ENCODE results near the gene LRRC7.

- TF ChIP-seq, protein P1, sequence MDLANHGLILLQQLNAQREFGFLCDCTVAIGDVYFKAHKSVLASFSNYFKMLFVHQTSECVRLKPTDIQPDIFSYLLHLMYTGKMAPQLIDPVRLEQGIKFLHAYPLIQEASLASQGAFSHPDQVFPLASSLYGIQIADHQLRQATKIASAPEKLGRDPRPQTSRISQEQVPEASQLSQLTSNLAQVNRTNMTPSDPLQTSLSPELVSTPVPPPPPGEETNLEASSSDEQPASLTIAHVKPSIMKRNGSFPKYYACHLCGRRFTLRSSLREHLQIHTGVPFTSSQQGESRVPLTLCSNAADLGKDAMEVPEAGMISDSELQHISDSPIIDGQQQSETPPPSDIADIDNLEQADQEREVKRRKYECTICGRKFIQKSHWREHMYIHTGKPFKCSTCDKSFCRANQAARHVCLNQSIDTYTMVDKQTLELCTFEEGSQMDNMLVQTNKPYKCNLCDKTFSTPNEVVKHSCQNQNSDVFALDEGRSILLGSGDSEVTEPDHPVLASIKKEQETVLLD (CRISPR knock-in tag; IDR thresholded peaks at IDR 0.05; ENCODE audit: low read depth): no peak
- TF ChIP-seq, protein P2, sequence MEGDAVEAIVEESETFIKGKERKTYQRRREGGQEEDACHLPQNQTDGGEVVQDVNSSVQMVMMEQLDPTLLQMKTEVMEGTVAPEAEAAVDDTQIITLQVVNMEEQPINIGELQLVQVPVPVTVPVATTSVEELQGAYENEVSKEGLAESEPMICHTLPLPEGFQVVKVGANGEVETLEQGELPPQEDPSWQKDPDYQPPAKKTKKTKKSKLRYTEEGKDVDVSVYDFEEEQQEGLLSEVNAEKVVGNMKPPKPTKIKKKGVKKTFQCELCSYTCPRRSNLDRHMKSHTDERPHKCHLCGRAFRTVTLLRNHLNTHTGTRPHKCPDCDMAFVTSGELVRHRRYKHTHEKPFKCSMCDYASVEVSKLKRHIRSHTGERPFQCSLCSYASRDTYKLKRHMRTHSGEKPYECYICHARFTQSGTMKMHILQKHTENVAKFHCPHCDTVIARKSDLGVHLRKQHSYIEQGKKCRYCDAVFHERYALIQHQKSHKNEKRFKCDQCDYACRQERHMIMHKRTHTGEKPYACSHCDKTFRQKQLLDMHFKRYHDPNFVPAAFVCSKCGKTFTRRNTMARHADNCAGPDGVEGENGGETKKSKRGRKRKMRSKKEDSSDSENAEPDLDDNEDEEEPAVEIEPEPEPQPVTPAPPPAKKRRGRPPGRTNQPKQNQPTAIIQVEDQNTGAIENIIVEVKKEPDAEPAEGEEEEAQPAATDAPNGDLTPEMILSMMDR (CRISPR knock-in tag; IDR thresholded peaks at IDR 0.05): no peak
- TF ChIP-seq CHD4 (IDR thresholded peaks at IDR 0.05; ENCODE audit: borderline replicate concordance, low read length): no peak
- TF ChIP-seq ZNF746 (CRISPR knock-in tag; IDR thresholded peaks at IDR 0.05): no peak
- TF ChIP-seq MEIS2 (CRISPR knock-in tag; IDR thresholded peaks at IDR 0.05): no peak
- no peak for TF ChIP-seq ZFP82 (CRISPR knock-in tag; IDR thresholded peaks at IDR 0.05; ENCODE audit: borderline replicate concordance)
- no peak for TF ChIP-seq NCOR1 (IDR thresholded peaks at IDR 0.05; ENCODE audit: borderline replicate concordance, low read length)
- TF ChIP-seq, protein P3, sequence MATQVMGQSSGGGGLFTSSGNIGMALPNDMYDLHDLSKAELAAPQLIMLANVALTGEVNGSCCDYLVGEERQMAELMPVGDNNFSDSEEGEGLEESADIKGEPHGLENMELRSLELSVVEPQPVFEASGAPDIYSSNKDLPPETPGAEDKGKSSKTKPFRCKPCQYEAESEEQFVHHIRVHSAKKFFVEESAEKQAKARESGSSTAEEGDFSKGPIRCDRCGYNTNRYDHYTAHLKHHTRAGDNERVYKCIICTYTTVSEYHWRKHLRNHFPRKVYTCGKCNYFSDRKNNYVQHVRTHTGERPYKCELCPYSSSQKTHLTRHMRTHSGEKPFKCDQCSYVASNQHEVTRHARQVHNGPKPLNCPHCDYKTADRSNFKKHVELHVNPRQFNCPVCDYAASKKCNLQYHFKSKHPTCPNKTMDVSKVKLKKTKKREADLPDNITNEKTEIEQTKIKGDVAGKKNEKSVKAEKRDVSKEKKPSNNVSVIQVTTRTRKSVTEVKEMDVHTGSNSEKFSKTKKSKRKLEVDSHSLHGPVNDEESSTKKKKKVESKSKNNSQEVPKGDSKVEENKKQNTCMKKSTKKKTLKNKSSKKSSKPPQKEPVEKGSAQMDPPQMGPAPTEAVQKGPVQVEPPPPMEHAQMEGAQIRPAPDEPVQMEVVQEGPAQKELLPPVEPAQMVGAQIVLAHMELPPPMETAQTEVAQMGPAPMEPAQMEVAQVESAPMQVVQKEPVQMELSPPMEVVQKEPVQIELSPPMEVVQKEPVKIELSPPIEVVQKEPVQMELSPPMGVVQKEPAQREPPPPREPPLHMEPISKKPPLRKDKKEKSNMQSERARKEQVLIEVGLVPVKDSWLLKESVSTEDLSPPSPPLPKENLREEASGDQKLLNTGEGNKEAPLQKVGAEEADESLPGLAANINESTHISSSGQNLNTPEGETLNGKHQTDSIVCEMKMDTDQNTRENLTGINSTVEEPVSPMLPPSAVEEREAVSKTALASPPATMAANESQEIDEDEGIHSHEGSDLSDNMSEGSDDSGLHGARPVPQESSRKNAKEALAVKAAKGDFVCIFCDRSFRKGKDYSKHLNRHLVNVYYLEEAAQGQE (IDR thresholded peaks at IDR 0.05; ENCODE audit: borderline replicate concordance in 1 of 2, low read depth in 1 of 2, low read length in 2 of 2): no peak
- TF ChIP-seq CEBPZ (IDR thresholded peaks at IDR 0.05; ENCODE audit: low read length): no peak
- TF ChIP-seq MAFK (conservative IDR thresholded peaks at IDR 0.05 in 1 of 2, IDR thresholded peaks at IDR 0.05 in 1 of 2; ENCODE audit: low read length in 2 of 2): no peak
- TF ChIP-seq ZNF598 (CRISPR knock-in tag; IDR thresholded peaks at IDR 0.05; ENCODE audit: borderline replicate concordance): no peak
Observed at GRCh38 chr1:70083519-70083918, 515.8 kb downstream of the LRRC7 start.

All from HepG2 (cell line).